HG03139 (cell line): ENCODE data around the gene APOL2.
"Not testable (repeated sequence)": the region's sequence is repeated elsewhere in the genome, so short reads cannot be mapped to it uniquely, and the experiment has no call there.

Source experiments
- ATAC-seq: cut with Tn5 transposase; IDR thresholded peaks from one replicate; pipeline ENCODE4 v1.9.1; 2021; ENCODE audit not compliant: unreplicated experiment

Gene APOL2

DNA sequence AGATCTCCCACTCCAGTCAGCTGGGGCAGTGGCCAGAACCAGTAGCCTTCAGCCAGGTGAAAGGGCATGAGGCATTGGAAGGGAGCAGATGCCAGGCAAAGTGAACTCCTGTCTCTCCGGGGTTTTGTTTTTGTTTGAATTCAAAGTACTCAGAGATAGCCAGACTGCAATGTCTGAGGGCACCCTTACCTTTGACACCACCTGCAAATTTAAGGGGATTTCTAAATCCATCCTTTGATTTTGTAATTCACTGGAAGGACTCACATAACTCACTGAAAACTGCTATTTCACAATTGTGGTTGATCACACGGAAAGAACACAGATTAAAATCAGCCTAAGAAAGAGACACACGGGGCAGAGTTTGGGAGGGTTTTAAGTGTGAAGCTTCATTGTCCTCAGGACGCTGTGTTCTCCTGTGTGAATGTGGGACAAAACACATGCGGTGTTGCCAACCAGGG lies 23.9 kb upstream of the APOL2 start:
- not testable (repeated sequence) for ATAC-seq

DNA sequence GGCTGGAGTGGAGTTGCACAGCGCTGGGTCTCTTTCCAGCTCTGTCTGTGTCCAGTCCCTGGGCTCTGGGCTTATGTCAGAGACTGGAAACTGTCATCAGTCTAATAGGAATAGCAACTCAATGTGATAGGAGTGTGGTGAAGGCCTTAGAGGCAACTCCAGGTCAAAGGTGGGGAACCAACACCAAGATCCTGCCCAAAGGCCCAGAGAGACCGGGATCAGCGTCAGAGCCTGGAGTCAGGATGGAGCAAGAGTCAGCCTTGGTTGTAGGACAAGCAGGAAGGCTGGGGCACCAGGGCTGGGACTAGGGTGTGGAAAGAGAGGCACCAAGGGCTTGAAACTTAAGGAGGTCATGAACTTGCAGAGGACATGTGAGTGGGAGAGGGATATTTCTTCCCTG lies 23.0 kb upstream of the APOL2 start:
- not testable (repeated sequence) for ATAC-seq

DNA sequence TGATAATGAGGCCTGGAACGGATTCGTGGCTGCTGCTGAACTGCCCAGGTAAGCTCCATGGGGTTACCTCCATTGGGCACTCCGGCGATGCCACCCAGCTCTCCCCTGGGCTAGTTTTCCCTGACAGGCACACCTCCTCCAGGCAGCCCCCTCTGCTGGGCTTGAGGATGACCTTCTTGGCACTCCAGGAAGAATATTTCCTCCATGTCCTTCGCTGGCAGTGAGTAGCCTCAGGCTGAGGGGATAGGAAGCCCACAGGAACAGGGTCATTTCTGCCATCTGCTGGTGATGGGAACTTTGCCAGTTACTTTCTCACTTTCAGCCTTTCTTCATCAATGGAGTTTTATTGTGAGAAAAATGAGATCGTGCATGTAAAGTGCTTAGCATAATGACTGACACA lies 22.3 kb upstream of the APOL2 start:
- ATAC-seq: not testable (repeated sequence)

DNA sequence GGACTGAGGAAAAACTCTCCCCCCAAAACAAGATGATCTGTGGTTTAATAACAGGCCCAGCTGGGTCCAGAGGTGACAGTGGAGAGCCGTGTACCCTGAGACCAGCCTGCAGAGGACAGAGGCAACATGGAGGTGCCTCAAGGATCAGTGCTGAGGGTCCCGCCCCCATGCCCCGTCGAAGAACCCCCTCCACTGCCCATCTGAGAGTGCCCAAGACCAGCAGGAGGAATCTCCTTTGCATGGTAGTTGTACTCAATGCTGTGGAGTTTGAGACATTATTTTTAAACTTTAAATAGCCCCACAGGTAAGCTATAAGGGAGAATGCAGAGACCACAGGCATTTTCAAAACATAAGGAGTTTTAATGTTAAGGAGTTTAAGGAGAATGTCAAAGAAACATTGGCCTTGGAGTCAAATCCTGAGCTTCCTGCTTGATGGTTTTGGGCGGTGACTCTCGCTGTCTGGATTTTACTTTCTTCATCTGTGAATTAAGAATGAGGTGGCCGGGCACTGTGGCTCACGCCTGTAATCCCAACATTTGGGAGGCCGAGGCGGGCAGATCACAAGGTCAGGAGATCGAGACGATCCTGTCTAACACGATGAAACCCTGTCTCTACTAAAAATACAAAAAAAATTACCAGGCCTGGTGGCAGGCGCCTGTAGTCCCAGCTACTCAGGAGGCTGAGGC lies 20.4 kb upstream of the APOL2 start:
- no peak for ATAC-seq

DNA sequence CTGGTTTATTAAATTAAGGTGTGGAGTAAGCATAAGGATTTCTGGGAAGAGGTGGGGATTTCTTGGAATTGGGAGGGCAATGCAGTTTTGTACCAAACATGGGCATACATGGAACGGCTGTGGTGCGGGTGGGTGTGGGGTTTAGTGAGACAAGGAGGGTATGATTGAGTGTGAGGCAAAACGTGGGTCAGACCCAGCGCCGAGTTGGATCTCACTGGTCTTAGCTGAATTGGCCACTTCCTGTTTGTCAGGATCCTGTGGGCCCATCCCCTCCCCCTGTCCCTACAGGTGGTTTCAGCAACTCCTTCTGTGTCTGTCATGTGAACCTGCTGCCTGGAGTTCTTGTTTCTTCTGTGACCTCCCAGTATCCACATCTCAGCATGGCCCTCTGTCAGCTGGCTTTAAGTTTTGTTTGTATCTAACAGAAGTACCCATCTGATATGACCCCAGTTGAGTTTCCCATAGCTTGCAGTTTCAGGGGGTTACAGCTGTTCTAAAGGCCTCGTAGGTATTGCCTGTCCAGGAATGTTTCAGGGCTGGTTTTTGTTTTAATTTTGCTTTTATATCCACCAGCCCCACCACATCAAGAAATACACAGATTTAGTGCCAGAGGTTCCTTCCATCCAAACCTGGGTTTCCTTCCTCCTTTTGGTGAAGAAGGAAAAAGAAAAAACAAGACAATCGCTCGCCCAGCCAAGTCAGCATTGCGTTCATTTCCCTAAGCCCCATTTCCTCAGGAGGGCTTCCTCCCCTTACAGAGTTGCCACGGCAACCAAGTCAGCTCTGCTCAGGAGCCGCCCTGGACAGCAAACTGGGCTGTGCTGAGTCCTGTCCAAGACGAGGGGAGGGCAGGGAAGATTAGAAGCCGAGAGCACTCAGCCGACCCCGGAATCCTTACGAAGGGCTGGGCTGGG lies 19.6 kb upstream of the APOL2 start:
- no peak for ATAC-seq

DNA sequence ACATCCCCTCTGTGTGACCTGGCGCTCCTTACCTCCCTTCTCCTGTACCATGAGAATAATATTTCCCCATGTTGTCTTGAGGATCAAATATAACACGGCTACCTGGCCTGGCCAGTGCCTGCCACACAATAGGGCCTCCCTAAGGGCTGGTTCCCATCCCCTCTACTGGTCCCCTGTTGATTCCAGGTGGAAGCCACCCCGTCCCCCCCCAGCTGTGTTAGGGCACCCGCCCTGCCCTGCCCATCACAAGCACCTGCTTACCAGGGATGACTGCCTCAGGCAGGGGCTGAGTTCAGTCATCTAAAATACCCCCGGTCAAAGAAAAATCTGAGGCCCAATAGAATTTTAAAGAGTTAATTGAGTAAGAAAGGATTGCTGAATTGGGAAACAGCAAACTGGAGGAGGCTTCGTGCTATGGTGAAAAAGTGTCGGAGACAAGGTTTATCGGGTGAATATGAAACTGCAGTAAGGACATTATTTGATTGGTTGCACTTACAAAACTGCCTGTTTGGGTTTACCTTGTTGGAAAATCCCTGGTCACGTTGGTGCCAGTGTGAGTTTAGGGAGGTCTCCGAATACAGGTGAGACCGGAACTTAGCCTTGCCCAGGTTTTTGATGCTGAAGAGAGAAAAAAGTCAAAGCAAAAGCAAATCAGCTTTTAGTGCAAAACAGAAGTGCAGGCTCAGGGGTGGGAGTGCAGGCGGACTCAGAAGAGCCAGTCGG lies 18.8 kb upstream of the APOL2 start:
- ATAC-seq: no peak

DNA sequence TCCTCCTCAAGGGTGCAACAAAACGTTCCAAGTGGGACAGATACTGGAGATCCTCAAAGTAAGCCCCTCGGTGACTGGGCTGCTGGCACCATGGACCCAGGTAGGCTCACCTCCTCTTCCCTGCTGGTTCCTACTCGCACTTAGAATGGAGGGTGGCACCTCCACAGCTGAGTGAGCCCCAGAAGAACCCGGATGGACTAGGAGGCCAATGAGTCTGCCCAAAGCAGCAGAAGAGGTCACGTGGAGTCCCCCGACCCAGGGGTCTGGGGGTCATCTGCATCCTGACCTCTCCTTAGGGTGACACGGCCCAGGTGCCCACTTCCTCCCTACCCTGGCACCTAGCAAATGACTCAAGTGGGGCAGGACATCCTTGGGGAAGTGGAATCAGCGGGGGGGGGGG lies 18.0 kb upstream of the APOL2 start:
- no peak for ATAC-seq

DNA sequence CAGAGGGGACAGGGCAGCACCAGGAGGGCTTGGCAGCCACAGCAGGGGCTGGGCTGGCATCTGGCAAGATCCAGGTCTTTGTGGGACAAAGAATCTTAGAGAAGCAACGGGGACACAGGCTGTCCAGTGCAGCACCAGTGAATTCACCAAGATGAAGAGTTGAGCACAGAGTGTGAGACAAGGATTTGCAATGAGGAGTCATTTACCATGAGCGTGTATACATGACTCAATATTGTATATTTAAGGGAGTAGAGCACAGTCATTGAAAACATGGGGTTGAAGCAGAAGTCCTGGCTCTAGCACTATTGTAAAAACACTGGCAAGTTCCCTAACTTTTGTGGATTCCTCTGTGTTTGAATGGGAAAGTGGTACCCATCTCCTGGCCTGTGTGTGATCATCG lies 17.2 kb upstream of the APOL2 start:
- ATAC-seq: no peak

DNA sequence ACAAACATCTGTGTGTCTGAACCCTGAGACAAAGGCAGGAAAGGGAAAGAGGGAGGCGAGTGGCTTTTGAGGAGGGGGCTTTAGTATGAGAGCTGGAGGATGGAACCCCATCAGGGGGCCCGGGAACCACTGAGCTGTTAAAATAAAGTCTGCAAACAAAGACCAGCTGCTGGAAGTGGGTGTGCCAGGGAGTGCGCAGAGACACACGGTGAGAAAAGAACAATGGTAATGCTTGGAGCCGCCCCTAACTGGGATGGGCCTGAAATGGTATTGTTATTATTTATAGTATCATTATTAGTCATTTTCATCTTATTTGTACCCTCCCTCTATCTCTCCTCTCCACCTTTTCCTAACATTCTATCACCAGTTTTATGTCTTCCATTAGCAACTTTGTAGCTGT lies 16.2 kb upstream of the APOL2 start:
- not testable (repeated sequence) for ATAC-seq

DNA sequence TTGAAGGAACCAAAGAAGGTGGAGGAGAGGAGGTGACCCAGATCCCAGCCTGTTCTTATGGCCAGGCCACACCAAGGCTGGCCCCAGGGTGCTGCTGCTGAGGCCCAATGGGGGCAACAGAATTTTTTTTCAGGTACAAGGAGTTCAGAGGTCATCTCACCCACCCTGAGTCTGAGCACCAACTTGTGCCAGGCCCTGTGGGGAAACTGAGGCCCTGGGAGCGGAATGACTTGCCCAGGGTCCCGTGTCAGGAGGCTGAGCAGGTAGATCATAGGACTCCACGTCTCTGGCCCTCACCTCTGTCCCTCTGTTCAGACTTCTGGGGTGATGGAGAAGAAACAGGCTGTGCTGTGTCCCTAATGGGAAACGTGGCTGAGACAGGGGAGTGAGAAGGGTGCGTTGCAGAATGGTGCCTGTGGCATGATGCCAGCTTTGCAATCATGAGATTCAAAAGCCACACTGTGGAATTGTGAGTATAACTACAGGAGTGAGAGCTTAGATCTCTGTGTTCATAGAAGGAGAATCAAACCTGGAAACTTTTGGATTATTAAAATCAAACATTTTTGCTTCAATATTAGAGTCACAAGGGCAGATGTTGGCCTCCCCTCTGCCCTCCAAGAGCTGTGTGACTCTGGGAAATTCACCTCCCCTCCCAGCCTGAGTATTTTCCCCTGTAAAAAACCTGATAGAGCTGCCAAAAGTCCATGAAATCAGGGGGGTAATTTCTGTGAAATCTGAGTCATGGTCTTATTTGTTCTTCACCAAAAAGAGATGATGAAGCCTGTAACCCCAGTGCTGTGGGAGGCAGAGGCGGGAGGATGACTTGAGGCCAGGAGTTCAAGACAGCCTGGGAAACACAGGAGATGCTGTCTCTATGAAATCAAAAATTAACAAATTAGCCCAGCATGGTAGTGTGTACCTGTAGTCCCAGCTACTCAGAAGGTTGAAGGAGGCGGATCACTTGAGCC lies 14.5 kb upstream of the APOL2 start:
- no peak for ATAC-seq

DNA sequence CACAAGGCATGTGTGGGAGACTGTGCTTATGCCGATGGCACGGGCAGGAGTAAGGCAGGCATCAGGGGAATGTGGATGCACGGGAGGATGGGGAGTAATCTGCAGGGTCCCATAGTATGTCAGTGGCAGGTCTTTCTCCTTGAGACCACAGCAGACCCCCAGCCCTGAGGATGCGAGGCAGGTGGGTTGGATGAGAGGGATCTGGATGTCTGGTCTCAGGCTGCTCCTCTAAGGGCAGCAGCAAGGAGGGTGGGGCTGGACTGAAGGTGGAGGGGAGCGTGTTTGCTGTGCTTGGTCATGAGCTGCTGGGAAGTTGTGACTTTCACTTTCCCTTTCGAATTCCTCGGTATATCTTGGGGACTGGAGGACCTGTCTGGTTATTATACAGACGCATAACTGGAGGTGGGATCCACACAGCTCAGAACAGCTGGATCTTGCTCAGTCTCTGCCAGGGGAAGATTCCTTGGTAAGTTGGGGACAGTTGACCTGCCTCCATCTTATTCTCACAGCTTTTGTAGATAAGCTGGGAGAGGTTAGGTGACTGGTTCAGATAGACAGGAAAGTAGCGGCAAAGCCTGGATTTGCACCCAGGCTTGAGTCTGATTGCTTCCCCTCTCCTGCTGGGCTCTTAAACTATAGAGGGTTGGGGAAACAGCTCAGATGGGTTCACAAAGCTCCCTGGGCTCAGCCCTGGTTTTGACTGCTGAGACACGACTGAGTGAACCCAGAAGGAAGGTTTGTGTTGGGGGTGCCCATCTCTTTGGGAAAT lies 13.6 kb upstream of the APOL2 start, which contains the start of gene APOL1:
Gene APOL1 (plus strand): TSS at position 380 of the 769 bp plus-strand sequence. CDS start 1,823 bp downstream, outside the sequence.
- no peak for ATAC-seq

DNA sequence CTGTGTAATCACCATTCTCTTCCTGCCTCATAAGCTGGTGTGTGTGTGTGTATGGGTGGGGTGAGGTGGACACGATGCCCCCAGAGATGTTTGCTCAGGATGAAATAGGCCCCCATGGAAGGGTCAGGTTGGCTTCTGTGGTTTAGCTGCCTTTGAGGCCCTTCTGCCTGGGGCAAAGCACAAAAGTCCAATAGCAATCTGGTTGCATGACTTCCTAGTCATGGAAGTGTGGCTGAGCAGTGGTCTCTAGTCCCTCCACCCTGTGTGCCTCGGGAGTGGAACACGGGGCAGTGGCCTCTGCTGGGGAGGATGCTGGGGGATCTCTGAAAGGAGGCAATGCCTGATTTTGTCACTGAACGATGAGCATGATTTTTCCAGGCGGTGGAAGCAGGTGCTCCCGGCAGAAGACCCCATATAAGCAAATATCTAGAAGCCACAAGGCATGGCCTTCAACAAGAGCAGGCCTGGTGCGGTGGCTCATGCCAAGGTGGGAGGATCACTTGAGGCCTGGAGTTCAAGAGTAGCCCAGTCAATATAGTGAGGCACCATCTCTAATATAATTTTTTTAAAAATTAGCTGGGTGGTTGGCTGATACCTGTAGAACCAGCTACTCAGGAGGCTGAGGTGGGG lies 12.8 kb upstream of the APOL2 start:
- not testable (repeated sequence) for ATAC-seq

DNA sequence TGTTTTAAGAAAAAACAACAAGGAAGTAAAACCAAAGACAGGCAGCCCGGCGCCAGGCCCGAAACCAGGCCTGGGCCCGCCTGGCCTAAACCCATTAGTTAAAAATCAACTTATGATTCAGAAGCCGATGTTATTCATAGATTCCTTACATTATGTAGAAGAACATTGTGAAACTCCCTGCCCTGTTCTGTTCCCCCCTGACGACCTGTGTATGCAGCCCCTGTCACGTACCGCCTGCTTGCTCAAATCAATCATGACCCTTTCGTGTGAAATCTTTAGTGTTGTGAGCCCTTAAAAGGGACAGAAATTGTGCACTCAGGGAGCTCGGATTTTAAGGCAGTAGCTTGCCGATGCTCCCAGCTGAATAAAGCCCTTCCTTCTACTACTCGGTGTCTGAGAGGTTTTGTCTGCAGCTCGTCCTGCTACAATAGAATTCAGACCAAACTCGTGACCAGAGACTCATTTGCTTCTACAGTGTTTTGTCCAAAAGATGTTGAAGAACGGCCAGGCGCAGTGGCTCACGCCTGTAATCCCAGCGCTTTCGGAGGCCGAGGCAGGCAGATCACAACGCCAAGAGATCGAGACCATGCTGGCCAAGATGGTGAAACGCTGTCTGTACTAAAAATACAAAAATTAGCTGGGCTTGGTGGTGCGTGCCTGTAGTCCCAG lies 11.1 kb upstream of the APOL2 start:
- not testable (repeated sequence) for ATAC-seq

DNA sequence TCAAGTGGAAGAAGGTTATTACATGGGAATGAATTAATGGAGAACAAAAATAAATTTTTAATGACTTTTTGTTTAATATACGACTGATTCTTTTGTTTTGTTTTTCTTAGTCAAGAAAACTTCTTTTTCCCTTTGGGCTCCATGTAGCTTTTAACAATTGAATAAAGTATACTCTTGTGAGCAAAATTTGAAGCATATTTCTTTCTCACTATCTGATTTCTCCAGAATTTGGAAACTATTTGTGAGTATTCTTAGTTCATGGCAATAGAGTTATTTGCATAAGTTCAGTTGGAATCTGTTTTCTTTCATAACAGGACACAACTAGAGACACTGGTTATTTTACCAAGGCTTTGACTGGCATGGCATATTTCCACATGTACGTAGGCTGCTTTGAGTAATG lies 9.8 kb upstream of the APOL2 start:
- no peak for ATAC-seq

DNA sequence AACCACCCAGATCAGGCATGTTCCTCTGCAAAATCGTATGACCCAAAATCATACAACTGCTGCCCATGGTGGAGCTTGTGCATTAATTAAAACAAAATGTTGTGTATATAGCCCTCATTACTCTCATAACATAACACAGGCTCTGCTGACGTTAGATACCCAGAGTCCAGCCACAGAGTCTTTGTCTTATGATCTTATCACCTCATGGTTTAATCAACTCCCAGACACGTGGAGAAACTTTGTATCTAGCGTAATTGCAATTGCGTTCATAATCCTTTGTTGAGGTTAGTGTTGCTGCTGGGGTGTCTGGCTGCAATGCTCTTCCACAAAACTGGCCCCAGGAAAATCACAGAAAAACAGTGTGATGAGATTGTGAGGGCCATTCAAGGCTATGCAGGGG lies 8.6 kb upstream of the APOL2 start:
- no peak for ATAC-seq

DNA sequence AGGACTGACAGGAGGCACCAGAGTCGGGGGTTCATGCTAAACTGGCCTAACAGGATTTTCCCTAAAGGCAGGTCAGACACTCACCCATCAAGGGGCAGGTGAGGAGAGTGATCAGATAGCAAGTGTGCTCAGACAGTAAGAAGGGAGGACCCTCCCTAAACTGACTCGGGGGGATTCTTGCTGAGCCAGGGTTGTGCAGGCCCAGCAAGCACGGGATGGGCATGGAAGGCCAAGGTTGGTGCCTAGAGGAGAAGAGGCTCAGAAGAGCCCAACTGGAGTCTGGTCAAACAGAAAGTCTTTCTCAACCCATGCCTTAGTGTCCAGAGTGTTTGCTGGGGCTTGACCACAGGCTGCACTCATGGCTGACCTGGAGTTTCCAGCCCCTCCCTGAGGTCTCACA lies 7.4 kb upstream of the APOL2 start:
- no peak for ATAC-seq

DNA sequence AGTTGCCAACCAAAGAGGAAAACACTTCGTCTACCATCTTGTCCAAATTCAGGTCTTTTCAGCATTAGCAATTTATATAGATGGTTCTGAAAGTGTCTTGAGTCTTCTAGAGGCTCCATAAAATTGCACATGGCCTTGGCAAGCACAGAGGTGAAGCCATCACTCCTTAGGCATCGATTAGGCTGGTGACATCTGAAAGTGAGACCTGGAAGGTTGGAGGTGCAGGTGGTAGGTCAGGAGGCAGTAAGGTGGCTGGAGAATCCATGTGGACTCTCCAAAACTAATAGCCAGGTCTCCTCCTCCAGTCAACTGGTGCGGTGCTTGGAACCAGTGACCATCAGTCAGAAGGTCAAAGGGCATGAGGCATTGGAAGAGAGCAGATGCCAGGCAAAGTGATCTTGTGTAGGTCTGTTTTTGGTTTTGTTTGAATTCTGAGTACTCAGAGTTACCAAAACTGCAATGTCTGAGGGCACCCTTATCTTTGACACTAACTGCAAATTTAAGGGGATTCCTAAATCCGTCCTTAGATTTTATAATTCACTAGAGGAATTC lies 6.6 kb upstream of the APOL2 start:
- no peak for ATAC-seq
